Activated CD8-positive, alpha-beta memory T cell treated with anti-CD3 and anti-CD28 coated beads for 36 hours (primary cell): ENCODE measurements around the gene JAKMIP1. TPM values are rescaled to one million over a fixed set of nuclear protein-coding genes. Genes with fewer than 3 reads are reported as not detected.

Experiments
- CTCF ChIA-PET: fragments of 350-600 bp; sonication (Branson Sonifier 250); formaldehyde crosslinking; loops from one replicate; lab custom pipeline; 2021; ENCODE audit warnings: antibody characterized with exemption; lab: Charles Lee
- POLR2A ChIA-PET: fragments of 350-600 bp; sonication (Branson Sonifier 250); formaldehyde crosslinking; loops from one replicate; lab custom pipeline; 2021; ENCODE audit warnings: antibody characterized with exemption; lab: Charles Lee
- total RNA-seq, 2 experiments: library from RNA; stranded (reverse); gene quantifications; one replicate each; pipeline ENCODE4 v1.2.3, GENCODE V29; 2021

JAKMIP1 gene
- total RNA-seq, 2 experiments from 2014 or later = 12.4 to 12.5 TPM

DNA sequence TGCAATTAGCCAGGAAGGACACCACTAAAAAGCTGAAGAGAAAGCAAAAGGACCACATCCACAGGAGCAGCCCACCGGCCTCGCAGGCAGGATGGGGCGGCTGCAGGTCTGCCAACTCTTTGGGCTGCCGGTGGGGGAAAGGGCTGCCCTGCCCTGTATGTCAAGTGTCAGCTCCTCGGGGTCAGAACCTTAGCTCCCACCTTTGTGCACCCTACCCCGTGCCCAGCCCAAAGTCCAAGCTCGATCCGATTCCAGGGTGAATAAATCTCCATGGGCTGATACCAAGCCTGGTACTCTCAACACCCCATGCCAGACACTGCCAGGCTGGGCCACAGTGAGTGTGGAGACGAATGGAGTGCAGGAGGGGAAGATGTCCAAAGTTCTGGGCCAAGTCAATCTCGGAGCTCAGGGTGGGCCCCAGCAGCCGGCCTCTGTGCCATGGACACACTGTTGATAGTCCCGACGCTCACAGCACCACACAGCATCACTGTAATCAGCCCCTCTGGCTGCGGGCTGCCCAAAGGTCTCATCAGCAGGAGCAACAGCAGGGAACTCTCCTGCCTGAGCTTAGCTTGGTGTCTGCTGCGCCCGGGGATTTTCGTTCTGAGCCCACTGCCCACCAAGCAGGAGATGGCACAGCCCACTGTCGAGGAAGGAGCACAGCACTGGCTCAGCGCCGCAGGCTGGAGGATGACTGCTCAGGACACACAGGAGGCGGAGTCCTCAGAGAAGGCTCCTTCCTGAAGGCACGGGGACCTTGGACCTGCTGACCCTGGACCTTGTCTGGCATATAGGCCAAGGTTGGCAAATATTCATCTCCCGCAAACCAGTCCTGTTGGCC lies 84.4 kb downstream of the JAKMIP1 start:
- CTCF ChIA-PET = no interaction called here

DNA sequence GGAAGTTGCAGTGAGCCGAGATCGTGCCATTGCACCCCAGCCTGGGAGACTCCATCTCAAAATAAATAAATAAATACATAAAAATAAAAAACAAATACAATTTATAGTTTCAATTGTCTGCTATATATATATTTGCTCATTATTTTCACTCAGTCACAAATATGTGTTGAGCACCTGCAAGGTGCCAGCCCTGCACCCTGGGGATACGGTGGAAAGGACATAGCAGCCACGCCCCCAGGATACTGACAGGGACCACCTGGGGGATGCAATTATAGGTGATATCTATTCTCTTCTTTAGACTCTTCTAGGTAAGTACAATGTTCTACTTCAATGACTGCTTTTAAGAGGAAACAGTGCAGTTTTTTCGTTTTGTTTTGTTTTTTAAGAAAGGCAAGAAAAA lies 85.0 kb downstream of the JAKMIP1 start:
- ChIA-PET CTCF (no interaction called here), POLR2A (no interaction called here)

More for the DNA sequence above, 84.4 kb downstream of the JAKMIP1 start:
- POLR2A ChIA-PET = no interaction called here

DNA sequence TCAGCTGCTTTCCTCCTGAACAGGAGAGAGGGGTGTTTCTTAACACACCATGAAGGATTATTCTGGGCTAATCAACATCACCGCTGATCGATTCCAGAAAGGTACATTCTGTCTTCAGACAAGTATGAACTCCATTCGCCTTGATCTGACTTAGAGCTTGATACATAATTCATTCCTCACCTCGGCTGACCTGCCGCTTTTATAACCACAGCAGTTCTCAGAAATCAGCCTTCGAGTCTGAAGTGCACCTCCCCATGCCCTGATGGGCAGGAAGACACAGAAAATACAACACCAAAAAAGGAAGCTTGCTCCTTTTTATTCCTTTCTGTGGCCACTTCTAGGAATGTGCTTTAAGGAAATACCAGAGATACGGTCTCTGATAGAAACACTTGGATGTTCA lies 85.7 kb downstream of the JAKMIP1 start:
- POLR2A ChIA-PET = no interaction called here
- CTCF ChIA-PET = no interaction called here

DNA sequence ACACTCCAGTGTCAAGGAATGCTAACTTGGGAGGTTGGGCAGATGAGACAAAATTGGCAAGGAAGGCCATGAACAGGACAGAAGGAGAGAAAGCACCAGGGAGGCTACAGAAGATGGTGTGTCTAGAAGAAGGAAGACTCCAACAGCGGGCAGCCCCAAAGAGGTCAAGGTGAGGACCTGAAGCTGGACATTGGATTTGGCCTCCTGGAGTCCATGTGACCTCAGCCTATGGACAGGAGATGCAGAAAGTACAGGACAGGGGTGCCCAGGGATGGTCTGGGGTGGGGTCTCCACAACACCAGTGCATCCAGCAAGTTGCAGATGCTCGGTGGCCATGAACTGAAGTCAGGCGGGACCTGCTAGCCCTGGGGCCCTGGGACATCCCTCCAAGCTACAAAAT lies 86.2 kb downstream of the JAKMIP1 start:
- POLR2A ChIA-PET = no interaction called here

DNA sequence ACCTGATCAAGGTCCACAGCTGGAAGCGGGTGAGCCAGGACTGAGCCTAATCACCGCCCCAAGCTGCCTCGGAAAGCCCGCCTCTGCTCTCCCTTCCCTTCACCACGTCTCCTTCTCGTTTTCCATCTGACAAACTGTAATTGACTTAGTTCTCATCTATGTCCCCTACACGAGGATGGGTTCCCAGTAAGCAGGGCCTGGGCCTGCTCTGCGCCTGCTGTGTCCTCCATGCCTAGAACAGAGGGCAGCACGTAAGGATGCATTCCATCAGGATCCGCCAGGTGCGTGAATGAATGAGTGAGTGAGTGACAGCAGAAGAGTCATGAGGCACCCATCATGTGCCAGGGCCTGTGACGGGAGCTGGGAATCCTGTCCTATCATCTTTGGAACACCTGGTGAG lies 86.7 kb downstream of the JAKMIP1 start:
- CTCF ChIA-PET = no interaction called here

More for the DNA sequence above, 86.2 kb downstream of the JAKMIP1 start:
- CTCF ChIA-PET = no interaction called here

DNA sequence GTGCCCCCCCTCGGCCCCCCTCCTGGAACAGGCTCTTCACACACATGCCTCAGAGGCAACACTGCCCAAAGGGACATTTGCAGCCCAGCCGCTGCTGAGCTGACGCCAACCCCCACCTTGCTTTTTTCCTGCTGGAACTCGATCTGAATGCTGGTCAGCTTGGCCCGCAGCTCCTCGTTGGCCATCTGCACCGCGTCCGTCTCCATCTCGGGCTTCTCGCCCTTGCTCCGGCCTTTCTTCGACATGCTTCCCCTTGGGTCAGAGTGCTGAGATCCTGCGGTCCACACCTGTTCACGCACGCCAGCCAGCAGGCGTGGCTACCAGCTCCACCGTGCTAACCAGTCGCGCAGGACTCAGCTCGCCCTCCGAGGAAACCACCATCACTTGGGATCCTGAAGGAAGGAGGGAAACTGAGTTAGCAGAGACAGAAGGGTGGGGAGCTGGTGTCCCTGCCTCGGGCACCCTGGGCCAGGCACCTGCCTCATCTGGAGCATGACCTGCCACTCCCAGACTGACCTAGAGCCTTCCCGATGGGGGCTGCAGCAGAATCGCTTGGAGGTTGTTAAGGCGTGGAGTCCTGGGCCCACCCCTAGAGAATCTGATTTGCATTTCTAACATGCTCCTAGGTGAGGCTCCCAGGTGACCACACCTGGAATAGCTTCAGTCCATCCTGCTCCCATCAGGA lies 87.6 kb downstream of the JAKMIP1 start:
- ChIA-PET CTCF (no interaction called here), POLR2A (no interaction called here)

More for the DNA sequence above, 86.7 kb downstream of the JAKMIP1 start:
- POLR2A ChIA-PET = no interaction called here

DNA sequence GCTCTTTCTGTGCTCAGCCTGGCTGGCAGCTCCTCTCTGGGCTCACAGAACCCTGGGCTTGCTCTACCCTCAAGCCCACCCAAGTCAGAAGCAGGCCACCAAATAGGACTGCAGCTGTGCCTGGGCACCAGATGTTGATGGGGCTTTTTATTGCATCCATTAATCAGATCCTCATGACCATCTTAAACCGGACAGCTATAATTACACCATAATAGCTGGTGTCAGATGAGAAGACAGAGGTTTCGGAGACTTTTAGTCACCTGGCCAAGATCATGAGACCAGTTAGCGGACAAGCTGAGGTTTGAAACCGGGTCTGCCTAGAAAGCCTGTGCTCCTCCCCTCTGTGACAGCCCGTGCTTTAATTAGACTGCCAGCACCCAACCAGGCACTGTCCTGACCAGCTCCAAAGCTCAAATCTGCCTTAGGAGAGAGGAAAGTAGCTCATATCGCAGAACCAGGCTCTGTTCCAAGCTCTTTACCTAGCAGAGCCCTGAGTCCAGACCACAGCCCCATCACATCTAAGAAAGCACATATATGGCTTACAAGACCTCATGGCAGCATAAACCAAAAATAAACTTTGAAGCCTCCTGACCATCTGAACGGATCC lies 88.9 kb downstream of the JAKMIP1 start:
- POLR2A ChIA-PET = no interaction called here

DNA sequence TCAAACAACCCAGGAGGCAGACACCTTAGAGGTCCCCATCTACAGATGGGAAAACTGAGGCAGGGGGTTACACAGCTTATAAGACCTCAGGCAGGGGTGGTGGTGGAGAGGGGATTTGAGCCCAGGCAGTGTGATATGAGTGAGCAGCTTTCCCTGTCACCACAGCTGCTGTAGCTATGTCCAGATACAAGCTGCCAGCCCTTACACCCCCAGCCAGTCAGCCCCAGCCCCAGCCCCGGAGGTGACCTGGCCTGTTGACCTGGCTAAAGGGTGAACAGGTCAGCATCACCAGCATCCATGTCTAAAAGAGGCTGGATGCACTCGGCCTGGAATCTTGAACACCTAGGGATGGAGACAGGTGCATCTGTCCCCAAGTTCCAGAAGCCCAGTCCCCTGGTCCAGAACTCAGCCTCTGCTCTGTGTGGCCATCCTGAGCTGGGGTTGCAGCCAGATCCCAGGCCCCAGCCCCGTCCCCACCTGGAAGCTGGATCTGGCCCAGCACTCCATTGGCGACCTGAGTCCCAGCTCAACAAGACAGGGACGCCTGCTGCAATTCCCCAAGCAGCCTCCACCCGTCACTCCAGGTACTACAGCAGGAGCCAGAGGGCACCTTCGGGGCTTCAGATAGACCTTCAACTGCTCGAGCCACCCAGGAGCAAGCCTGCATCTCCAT lies 89.5 kb downstream of the JAKMIP1 start:
- CTCF ChIA-PET = no interaction called here
- POLR2A ChIA-PET = no interaction called here

More for the DNA sequence above, 88.9 kb downstream of the JAKMIP1 start:
- CTCF ChIA-PET = no interaction called here

DNA sequence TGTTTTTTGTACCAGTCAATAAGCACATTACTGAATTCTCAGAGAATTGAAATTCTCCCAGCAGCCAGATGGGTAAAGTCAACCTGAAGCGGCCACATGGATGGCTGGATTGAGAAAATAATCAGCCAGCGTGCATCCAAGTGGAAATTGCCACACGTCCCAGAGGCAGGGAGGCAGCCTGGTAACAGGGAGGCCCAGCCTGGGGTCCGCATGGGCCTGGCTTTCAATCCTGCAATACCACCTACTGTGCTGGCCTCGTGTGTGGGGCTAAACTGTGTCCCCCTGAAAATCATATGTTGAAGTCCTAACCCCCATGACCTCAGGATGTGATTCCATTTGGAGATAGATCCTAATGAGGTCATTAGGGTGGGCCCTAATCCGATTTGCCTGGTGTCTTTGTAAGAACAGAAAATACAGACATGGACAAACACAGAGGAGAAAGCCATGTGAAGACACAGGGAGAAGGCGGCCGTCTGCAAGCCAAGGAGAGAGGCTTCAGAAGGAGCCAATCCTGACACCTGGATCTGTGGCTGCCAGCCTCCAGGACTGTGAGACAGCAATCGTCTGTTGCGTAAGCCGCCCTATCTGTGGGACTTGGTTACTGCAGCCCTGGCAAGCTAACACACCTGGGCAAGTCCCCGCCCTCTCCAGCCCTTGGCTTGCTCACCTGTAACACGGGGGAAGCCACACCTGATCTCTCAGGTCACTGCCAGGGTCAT lies 90.3 kb downstream of the JAKMIP1 start:
- POLR2A ChIA-PET = no interaction called here

DNA sequence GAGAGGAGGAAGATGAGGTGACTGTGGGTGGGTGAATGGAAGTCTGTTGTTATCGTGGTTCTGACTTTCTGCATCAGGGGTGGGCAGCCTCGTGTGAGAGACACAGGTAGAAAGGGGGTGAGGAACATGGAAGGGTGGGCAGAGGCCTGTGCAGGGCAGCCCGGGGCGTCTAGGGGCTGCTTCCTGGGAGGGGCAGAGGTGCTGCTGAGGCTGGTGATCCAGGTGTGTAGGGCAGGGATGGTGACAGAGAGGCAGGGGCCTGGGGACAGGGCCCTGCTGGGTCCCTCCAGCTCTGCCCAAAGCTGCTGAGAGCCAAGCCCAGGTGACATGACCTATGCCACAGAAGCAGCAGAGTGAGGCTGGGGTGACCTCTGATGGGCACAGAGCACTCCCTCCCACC lies 92.5 kb downstream of the JAKMIP1 start:
- POLR2A ChIA-PET = no interaction called here
- CTCF ChIA-PET = no interaction called here

More for the DNA sequence above, 90.3 kb downstream of the JAKMIP1 start:
- CTCF ChIA-PET = no interaction called here

DNA sequence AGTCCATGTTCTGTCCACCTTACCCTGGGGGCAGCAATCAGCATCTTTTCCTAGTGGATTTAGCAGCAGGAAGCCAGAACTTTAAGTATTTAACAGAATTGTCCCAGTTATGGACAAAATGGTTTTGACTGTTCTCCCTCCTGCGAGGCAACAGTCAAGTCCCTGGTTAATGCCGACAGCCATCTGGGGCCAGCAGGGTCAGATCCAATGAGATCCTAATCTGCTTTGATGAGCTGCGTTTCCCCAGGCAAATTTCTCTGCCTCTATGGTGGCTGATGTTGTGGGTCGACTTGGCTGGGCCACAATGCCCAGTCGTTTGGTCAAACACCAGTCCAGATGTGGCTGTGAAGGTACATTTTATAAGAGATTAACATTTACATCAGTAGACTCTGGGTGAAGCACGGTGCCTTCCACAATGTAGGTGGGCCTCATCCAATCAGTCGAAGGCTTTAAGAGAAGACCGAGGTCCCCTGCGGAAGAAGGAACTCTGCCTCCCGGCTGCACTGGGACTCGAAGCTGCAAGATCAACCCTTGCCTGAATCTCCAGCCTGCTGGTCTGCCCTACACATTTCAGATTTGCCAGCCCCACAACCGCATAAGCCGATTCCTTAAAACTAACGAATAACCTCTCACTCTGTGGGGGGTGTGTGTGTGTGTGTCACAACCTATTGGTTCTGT lies 93.1 kb downstream of the JAKMIP1 start:
- POLR2A ChIA-PET = no interaction called here
- CTCF ChIA-PET = no interaction called here

DNA sequence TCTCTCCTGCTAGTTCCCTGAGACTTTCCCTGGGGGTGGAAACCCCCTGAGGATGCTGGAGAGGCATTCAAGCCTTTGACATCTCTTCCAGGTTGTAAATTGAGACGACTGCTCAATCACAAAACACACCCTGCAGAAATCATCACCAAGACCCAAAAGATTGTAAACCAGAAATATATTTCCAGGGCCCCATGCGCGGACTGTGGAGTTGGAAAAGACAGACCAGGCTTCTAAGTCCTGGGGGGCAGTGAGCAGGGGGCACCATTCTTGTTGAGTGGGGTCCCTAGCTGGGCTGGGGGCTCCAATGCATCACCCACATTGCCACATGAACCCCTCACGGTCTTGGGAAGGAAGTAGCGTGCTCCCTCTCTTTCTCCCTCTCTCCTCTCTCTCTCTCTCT lies 94.2 kb downstream of the JAKMIP1 start:
- CTCF ChIA-PET = no interaction called here
- POLR2A ChIA-PET = no interaction called here

DNA sequence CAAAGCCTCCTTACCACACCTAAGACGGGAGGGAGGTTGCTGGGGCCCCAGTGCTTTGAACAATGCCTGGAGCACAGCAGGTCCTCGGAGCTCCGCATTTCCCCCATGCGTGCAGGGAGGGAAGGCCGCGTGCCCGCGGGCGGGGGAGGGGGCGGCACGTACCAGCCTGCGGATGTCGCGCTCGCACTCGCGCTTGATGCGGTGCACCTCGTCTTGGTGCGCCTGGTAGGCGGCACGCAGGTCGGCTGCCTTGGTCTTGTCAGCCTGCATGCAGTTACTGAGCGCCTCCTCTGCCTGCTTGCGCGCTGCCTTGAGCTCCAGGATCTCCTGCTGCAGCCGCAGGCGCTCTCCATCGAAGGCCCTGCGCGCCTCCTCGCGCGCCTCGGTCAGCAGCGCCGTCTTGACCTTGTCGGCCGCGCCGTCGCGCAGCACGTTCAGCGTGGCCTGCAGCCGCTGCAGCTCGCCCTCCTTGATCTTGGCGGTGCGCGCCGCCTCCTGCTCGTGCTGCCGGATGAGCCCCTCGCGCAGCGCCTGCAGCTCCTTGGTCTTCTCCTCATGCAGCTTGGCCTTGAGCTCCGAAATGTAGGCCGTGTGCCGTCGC lies 94.9 kb downstream of the JAKMIP1 start:
- POLR2A ChIA-PET = no interaction called here

DNA sequence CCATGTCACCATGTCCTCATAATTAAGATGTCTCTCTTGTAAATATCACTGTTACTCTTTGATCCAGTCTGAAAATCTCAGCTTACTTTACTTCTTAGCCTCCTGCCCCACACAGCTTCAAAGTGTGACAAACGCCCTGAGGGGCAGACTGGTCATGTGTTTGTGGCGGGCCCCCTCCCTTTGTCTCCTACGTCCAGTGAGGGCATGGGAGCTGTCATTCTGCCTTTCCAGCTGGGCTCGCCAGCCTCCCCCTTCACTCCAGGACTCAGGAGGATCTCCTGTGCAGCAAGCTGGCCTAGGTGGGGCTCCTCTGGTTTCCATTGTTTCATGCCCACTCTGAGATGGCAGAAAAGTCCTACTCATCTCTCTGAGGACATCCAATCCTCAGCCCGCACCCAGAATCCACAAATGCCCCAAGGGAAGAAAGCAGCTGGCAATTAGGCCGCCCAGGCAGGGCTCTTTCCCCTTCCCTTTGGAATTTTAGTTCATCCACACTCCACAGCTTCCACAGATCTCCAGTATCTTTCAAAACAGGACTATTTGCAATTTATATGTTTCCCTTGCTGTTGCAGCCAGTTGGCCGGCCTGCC lies 95.7 kb downstream of the JAKMIP1 start:
- CTCF ChIA-PET = no interaction called here
- POLR2A ChIA-PET = no interaction called here

More for the DNA sequence above, 94.9 kb downstream of the JAKMIP1 start:
- CTCF ChIA-PET = no interaction called here

DNA sequence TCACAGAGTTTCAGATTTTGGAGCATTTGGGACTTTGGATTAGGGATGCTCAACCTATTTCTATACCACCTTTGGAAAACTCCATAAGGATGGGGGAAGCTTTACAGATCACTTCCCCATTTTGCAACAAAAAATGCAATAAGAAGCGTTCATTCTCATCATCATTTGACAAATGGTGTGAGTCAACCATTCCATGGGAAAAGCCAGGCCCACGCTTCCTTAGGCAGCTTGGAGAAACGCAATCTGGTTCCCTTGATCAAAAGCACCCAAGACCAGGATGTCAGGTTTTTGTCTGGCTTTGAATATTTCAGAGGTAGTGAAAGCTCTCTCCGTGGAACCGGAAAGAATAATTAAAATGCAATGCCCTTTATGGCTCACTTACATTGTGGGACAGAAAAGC lies 102.8 kb downstream of the JAKMIP1 start:
- ChIA-PET CTCF (no interaction called here), POLR2A (no interaction called here)

DNA sequence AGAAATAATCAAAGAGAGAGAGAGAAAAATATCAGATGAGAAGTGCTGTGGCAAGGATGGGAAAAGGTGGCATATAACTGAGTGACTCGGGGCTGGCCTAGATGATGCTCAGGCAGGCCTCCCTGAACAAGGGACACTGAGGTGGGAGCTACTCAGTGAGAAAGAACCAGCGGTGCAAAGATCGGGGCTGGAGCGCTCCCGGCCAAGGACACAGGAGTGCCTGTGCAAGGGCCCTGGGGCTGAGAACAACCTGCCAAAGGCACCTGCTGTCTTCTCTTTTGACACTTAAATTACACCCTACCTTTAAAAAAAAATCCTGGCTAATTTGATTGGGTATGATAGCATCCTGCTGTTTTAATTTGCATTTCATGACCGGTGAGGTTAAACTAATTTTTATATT lies 104.5 kb downstream of the JAKMIP1 start:
- POLR2A ChIA-PET = no interaction called here
- CTCF ChIA-PET = no interaction called here

DNA sequence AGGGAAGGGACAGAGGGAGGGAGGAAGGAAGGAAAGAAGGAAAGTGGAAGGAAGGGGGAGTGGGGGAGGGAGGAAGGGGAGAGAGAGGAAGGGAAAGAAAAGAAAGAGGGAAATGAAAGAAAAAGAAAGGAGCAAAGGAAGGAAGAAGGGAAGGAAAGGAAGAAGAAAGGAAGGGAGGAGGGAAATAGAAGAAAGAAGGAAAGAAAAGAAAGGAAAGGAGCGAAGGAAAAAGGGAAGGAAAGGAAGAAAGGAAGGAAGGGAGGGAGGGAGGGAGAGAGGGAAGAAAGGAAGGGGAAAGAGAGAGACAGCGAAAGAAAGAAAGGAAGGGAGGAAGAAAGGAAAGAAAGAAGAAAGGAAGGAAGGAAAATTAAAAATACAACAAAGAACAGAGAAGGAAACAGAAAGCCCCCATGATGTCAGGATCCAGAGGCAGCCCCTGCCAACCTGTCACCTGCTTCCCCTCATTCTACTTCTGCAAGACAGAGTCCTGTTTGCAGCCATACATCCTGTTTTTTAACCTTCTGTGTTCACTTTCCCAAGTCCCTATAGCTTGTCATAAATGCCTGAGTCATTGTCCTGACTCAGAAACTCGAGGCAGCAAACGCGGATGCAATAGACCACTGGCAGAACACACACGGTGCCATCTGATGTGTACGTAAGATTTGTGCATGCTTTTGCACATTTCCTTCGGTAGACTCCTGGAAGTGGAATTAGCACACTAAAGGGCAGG lies 105.2 kb downstream of the JAKMIP1 start:
- POLR2A ChIA-PET = no interaction called here
- CTCF ChIA-PET = no interaction called here
